Upper lobe of right lung (tissue), 1 donor: ENCODE measurements around the gene WDR31. TPM values are rescaled to one million over a fixed set of nuclear protein-coding genes. Genes with fewer than 3 reads are reported as not detected.

Experiments used
- ATAC-seq: fragments of 200-7000 bp; cut with Tn5 transposase; one replicate; pipeline ENCODE4 v1.9.1; 2020; ENCODE audit warnings: mild to moderate bottlenecking, moderate library complexity
- DNase-seq: peaks from one replicate; pipeline ENCODE4 v3.0.0-alpha.2; 2020
- H3K27ac ChIP-seq: fragments of 200-600 bp; one replicate; pipeline ENCODE4 v1.8.0; 2022
- H3K27me3 ChIP-seq: fragments of 200-600 bp; one replicate; pipeline ENCODE4 v1.8.0; 2022; ENCODE audit warnings: mild to moderate bottlenecking
- H3K36me3 ChIP-seq: fragments of 200-600 bp; one replicate; pipeline ENCODE4 v1.8.0; 2022
- H3K4me1 ChIP-seq: fragments of 200-600 bp; one replicate; pipeline ENCODE4 v1.8.0; 2022
- H3K4me3 ChIP-seq: fragments of 200-600 bp; one replicate; pipeline ENCODE4 v1.8.0; 2022; ENCODE audit warnings: mild to moderate bottlenecking
- H3K9me3 ChIP-seq: fragments of 200-600 bp; one replicate; pipeline ENCODE4 v1.8.0; 2022
- intact Hi-C: fragments of 100-400 bp; cut with DNase I; formaldehyde crosslinking; loops from one replicate; pipeline ENCODE4 v1.11.0; 2022
- total RNA-seq: library from RNA; stranded (reverse); fragmentation: NEBNext Ultra II Directional; extraction: Animal tissue kit (Norgen Biotek cat#: 25700); gene quantifications from one replicate; pipeline ENCODE4 v1.2.1, GENCODE V29; 2021
- TF ChIP-seq, protein P1 (sequence below): fragments of 200-600 bp; IDR thresholded peaks from one replicate; pipeline ENCODE4 v1.8.0; 2022; ENCODE audit warnings: antibody characterized with exemption
- donor health status: DM: no; HTN: yes; CAD: no; lungs with severe emphysema.

The WDR31 gene
- total RNA-seq, 1 donor from 2014 or later, result 2.6 TPM

DNA sequence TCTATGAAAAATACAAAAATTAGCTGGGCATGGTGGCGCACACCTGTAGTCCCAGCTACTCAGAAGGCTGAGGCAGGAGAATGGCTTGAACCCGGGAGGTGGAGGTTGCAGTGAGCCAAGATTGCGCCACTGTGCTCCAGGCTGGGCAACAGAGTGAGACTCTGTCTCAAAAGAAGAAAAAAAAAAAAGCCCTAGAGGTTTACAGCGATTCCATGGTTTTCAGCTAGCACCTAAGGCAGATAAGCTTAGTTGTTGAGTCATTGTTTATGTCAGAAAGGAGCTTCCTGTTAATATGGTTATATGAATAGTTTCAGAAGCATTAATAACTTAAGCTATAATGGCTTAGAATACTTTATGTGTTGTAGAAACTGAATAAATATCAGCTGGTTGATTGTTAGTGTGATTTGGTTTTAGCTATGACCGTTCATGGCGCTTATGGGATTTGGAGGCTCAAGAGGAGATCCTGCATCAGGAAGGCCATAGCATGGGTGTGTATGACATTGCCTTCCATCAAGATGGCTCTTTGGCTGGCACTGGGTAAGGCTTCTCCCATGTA is 49.9 kb downstream of the WDR31 start:
- no peak for DNase-seq
- ATAC-seq, result no peak
- Histone ChIP-seq H3K4me3 (no peak overlapping the region), H3K4me1 (no peaks in the 10 kb centered on the region), H3K9me3 (no peaks in the 10 kb centered on the region), H3K27ac (no peak overlapping the region), H3K27me3 (no peaks in the 10 kb centered on the region), H3K36me3 (peaks cover 84% of the 10 kb centered on the region)
- TF ChIP-seq, protein P1, sequence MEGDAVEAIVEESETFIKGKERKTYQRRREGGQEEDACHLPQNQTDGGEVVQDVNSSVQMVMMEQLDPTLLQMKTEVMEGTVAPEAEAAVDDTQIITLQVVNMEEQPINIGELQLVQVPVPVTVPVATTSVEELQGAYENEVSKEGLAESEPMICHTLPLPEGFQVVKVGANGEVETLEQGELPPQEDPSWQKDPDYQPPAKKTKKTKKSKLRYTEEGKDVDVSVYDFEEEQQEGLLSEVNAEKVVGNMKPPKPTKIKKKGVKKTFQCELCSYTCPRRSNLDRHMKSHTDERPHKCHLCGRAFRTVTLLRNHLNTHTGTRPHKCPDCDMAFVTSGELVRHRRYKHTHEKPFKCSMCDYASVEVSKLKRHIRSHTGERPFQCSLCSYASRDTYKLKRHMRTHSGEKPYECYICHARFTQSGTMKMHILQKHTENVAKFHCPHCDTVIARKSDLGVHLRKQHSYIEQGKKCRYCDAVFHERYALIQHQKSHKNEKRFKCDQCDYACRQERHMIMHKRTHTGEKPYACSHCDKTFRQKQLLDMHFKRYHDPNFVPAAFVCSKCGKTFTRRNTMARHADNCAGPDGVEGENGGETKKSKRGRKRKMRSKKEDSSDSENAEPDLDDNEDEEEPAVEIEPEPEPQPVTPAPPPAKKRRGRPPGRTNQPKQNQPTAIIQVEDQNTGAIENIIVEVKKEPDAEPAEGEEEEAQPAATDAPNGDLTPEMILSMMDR, result no peak
- intact Hi-C loops, result no loop called here

DNA sequence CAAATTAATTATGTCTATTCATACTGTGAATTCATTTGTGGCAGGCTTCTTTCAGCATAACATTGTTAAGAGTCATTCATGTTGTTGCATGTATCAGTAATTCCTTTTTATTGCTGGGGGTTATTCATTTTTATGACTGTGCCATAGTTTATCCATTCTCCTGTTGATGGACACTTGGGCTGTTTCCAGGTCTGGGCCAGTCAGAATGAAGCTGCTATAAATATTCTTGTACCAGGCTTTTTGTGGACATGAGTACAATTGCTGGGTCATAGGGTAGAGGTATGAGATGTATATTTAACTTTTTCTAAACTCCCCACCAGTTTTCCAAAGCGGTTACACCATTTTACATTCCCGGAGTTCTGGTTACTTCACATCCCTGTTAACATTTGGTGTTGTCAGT is 51.0 kb downstream of the WDR31 start:
- Histone ChIP-seq H3K4me3 (no peak overlapping the region), H3K9me3 (no peaks in the 10 kb centered on the region), H3K36me3 (peaks cover 94% of the 10 kb centered on the region), H3K4me1 (no peaks in the 10 kb centered on the region), H3K27ac (no peak overlapping the region), H3K27me3 (no peaks in the 10 kb centered on the region)
- intact Hi-C loops, result no loop called here
- DNase-seq (no peak), ATAC-seq (no peak)
- TF ChIP-seq, protein P1, result no peak

DNA sequence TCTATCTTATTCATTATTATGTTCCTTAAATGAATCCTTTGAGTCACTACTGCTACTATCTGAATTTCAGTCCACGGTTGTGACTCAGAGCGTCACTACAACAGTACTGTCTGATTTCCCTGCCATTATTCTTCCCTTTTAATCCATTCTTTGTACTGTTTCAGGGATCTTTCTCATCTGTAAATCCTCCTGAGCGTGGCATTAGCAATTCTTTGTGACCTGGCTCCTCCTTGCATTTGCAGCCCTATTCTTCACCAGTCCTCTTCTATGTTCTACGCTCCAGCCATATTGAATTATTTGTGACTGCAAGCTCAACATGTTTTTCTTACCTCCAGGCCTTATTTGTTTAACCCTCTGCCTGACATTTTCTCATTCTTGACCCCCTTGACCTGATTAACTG is 58.7 kb downstream of the WDR31 start:
- DNase-seq (no peak), ATAC-seq (no peak)
- no peak overlapping the region for H3K27ac ChIP-seq
- H3K4me3 ChIP-seq, result no peak overlapping the region
- peaks cover 3% of the 10 kb centered on the region for H3K4me1 ChIP-seq
- intact Hi-C loops, result no loop called here
- no peaks in the 10 kb centered on the region for H3K9me3 ChIP-seq
- no peaks in the 10 kb centered on the region for H3K27me3 ChIP-seq
- TF ChIP-seq, protein P1, result no peak
- peaks cover 92% of the 10 kb centered on the region for H3K36me3 ChIP-seq

DNA sequence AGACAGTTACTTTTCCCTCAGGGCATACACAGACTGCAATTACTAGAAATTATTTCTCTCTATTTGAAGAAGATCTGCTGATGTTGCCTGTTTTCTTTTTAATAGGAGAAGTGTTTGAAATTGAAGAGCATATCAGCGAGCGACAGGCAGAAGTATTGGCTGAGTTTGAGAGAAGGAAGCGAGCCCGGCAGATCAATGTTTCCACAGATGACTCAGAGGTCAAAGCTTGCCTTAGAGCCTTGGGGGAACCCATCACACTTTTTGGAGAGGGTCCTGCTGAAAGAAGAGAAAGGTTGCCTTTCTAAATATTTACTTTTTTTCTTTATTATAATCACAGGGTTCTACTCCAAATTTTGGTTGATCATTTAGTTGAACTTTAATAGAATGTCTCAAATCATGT is 61.2 kb downstream of the WDR31 start:
- DNase-seq (no peak), ATAC-seq (no peak)
- TF ChIP-seq, protein P1, result no peak
- intact Hi-C loops, result loop anchor here (10.0 kb wide), 1 partner anchor 316 kb away; no protein-coding TSS in a partner anchor
- Histone ChIP-seq H3K36me3 (peaks cover 67% of the 10 kb centered on the region), H3K27me3 (no peaks in the 10 kb centered on the region), H3K9me3 (no peaks in the 10 kb centered on the region), H3K4me3 (no peak overlapping the region), H3K27ac (no peak overlapping the region), H3K4me1 (peaks cover 10% of the 10 kb centered on the region)

- peak within 1 kb of the TSS; percentile 82 for H3K4me3 ChIP-seq
- DNase-seq, result peak; percentile 98
- peak; percentile 98 for ATAC-seq
- intact Hi-C loops, result loop anchor here (10.0 kb wide), 1 partner anchor 319 kb away; no protein-coding TSS in a partner anchor
- H3K27ac ChIP-seq, result peak within 1 kb of the TSS; percentile 93
- H3K4me1 ChIP-seq, result peaks cover 10% of the 10 kb centered on the region
- peaks cover 64% of the 10 kb centered on the region for H3K36me3 ChIP-seq
- no peaks in the 10 kb centered on the region for H3K27me3 ChIP-seq
- H3K9me3 ChIP-seq, result no peaks in the 10 kb centered on the region
- TF ChIP-seq, protein P1, result no peak
Observed at GRCh38 chr9:113275157-113276131, 64.6 kb downstream of the WDR31 start, which contains the start of the genes CDC26 and PRPF4. Gene CDC26, minus strand, starts transcription at chr9:113275572. Its CDS starts 3,065 bp downstream, at chr9:113272507. Gene PRPF4, plus strand, starts transcription at chr9:113275658. Its CDS starts 86 bp downstream, at chr9:113275744.
